HuH-7 (cell line): ENCODE data around the gene NTM.
"Not testable (repeated sequence)": the region's sequence is repeated elsewhere in the genome, so short reads cannot be mapped to it uniquely, and the experiment has no call there.

ENCODE experiments used
- DNase-seq: peaks from one replicate; pipeline ENCODE4 v3.0.0; 2011; ENCODE audit warnings: low spot score

The NTM gene

DNA sequence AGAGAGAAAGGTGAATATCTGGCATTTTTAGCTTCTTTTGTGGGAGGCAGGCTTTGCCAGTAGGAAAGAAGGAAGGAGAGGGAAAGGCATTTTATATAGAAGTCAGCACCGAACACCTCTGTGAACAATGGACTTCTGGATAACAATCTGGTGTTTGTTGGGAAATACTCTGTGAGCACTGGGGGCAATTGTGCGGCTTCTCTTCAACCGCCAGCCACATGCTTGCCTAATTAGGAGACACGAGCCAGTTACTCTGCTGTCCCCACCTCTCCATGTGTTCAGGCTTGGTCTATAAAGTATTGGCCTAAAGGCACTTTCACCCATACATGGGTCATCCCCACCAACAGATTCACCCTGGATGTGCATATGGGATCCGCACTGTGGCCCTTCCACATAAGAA lies 523.6 kb downstream of the NTM start:
- DNase-seq = no peak

DNA sequence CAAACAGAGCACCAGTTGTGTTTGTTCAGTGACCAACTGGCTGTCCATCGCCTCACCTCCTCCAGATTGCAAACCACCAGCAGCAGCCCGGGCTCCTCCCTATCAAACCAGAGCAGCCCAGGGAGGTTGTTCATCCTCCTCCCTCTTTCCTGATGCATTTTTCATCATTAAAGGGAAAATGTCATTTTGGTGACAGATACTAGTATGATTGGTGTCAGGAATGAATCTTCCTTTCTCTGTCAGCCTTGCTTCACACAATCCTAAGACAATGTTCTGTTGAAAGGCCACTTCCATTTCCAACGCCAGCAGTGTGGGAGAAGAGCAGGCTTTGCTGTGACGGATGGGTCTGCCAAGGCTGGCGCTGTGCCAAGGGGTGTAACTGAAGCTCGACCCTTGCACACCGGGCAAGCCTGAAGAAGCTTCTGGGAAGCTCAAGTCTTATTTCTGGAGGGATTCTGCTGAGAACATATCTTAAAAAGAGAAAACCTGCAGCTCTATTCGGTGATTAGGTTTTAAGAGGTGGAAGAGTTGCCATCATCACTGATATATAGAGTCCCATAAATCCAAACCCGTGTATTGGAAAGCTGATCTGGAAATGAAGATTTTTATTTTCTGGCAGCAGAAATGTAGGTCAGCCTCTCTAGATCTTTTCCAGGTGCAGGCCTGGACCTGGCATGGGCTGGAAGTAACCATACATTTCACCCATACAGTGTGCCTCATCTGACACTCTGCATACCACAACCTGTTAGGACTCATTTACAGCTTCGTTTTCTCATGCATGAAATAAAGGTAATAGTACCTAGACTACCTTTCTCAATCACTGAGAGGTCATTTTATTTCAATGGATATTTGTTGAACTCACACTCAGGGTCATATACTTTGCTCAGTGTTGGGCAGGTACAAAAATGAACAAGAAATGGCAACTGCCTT lies 524.5 kb downstream of the NTM start:
- no peak for DNase-seq

- no peak for DNase-seq
Measured at GRCh38 chr11:131895865-131896264, 525.5 kb downstream of the NTM start.

- no peak for DNase-seq
Measured at GRCh38 chr11:131896978-131897615, 526.7 kb downstream of the NTM start.

DNA sequence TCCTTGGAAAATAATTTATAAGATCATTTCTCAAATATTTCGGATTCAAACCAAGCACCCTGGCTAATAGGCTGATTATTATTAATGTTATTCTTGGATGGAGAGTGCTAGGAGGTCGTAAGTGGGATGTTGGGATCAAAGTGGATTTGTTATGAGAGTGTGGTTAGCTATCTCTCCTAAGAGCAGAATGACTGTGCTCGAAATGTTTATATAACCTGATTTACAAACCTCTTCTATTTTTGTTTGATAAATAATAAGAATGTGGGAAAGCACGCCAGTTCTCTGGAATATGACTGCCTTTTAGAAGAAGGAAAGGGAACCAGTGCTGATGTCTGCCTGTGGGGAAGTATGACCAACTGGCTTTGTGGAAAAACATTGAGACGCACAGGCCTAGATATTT lies 527.5 kb downstream of the NTM start:
- DNase-seq = no peak

DNA sequence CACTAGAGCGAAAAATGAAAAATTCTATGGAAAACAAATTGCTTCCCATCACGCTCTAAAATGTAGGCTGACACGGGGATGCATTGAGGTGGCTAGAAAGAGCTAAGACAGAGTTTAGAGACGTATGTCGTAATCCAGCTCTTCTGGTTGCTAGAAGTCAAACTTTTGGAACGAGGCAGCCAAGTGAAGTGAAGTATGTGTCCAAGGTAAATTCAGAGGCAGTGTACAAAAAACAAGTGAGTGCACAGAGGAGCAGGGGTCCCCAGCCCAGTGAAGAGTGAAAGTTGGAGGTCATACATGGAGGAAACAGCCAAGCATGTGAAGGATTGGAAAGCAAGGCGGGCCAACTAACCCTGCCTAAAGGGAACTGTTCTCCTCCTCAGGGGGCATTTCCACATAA lies 528.5 kb downstream of the NTM start:
- no peak for DNase-seq

DNA sequence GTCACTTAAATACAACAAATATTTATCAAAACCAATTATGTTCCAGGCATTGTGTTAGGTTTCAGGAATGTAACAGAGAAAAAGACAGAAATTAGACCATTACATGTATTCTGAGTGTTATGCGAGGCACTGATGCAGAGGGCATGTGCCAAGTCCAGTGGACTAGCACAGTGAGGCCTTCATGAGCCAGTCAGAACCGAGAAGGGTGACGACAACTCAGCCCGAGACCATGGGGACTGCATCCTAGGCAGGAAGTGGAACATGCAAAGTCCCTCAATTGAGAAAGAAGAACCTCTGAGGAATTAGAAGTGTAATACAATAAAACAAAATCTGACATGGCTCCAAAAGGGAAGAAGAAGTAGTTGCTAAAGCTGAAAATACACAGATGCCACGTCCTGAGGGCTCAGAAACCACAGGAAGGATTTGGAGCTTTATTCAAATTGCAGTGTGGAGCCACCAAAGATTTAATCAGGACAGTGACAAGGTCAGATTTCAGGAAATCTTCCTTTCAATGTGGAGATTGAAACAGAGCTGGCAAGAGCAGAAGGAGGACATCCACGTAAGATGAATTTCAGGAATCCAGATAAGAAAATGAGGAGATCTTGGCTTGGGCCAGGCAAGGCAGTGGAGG lies 529.6 kb downstream of the NTM start:
- no peak for DNase-seq

DNA sequence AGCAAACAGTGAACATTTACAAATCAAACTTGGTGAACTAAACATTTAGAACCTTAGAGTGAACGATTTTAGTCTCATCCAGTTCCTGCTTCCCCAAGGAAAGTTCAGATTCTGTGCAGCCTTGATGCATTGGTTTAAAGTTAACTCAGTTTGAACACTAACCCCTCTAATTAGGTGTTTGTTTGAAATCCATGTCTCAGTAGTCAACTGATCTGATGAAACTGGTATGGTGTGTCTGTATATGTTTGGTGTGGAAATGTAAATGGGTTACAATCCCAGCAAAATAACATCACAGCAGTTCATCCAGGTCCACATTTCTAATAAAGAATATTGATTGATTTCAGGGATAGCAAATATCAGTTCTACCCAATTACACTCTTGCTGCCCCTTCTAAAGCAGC lies 532.0 kb downstream of the NTM start:
- DNase-seq = no peak

- no peak for DNase-seq
Measured at GRCh38 chr11:131903074-131903473, 532.7 kb downstream of the NTM start.

DNA sequence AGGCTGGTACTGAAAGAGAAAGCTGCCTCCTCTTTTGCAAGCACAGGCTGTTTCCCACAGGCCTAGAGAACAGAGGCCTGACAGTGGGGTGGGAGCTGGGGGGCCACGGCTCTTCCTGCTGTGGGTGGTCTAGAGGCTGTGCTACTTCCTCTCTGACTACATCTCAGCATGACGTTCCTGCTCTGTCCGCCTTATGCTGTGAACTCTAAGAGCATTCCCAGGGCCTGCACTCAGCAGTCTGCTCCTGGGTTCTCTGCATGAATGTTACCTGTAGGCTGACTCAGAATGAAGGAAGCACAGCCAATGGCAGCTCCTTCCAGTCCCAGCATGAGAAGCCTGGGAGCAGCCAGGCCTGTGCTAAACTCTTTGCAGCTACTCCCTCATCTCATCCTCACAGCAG lies 534.3 kb downstream of the NTM start:
- no peak for DNase-seq

GRCh38 chr11:131906963-131907362 lies 536.5 kb downstream of the NTM start:
- DNase-seq = no peak

GRCh38 chr11:131907371-131907770 lies 537.0 kb downstream of the NTM start:
- no peak for DNase-seq

GRCh38 chr11:131908316-131908715 lies 537.9 kb downstream of the NTM start:
- no peak for DNase-seq

GRCh38 chr11:131909426-131910177 lies 539.2 kb downstream of the NTM start:
- no peak for DNase-seq

DNA sequence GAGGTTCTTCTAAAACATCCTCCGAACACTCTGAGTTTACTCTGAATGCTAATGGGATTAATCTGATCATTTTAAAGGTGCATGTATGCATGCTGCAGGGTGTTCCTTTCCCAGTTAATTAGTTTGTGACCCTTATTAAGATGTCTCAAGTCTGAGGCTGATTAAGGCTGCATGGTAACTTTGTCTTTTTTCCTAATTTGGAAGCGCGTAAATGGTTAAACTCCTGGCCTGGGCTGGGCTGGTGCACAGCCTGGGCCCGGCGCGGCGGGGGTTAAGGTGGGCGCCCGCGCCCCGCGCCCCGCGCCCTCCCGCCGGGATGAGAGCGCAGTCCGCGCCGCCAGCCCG lies 539.7 kb downstream of the NTM start:
- DNase-seq = no peak

- no peak for DNase-seq
Measured at GRCh38 chr11:131910523-131911387, 540.3 kb downstream of the NTM start.

DNA sequence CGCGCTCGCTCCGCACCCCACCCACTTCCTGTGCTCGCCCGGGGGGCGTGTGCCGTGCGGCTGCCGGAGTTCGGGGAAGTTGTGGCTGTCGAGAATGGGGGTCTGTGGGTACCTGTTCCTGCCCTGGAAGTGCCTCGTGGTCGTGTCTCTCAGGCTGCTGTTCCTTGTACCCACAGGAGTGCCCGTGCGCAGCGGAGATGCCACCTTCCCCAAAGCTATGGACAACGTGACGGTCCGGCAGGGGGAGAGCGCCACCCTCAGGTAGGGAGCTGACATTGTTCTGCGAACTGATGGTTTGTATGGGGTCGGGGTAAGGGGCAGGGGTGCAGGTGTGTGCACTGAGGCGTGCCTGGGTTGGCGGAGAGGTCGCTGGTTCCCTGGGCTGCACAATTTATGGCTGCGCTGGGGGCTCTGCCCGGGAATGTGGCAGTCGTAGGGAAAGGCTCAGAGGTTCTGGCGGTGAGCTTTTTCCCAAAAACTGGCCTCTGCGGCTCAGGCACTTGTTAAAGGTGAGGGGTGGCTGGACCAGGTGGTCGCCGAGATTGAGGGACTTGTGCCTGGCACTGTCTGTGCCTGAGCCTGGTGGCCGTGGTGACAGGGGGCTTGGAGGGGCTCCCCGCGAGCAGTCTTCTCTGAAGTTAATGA lies 541.1 kb downstream of the NTM start:
- not testable (repeated sequence) for DNase-seq

DNA sequence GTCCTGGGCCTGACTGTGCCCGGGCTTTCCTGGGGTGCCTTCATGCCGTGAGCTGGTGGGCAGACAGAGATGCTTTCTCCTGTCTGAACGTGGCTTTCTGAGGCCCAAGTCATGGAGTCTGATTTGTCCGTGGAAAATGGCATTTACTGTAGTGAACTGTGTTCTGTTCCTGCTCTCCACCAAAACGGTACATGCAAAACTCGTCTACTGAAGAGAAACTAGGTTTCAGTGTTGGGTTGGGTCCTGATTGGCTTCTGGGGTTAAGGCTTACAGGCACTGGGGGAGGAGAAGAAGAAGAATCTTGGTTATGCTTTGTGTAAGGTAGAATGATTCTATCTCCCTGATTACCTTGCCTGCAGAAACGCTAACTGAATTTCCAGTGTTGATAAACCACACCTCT lies 541.7 kb downstream of the NTM start:
- DNase-seq = no peak

- DNase-seq = no peak
Measured at GRCh38 chr11:131913267-131913666, 542.9 kb downstream of the NTM start.

DNA sequence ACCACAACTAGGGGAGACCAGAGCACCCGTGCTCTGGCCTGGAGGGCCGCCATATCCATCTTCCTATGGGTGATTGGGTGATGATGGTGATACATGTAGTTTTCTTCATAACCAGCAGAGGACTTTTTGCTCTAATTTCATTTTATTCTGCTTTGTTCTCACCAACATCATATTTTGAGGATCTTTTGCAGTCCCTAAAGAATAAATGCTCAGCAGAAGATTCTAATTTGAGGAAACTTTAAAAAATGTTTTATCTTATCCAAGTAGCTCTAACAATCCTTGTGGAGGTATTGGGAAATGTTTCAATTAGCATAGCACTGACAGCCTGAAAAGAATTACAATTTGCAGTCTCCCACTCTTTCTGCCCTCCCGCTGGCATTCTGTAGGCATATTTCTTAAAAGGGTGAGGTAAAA lies 544.0 kb downstream of the NTM start:
- DNase-seq = no peak

DNA sequence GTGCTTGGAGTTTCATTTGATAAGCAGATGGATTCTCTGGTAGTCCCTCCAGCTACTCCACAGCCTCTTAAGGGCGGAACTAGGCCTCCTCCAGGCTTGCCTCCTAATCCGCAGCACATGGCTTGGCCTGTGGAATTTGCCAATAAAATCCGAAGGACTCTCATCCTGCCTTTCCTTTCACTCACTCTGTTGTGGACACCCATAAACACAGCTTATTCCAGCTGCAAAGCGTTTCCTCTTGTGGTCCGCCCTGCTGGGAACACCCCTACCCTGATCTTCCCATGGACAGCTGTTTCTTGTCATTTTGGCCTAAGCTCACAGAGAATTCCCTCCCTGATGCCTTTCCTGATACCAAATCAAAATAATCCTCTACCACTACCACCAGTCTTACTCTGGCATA lies 546.2 kb downstream of the NTM start:
- no peak for DNase-seq
